ENCODE results near the gene MMAB. TPM values are rescaled to one million over a fixed set of nuclear protein-coding genes. Genes with fewer than 3 reads are reported as not detected.

Gene MMAB
- total RNA-seq, 1 experiment from 2014 or later: 49.2 TPM

- in situ Hi-C loops (cut with HindIII; ENCODE audit: low pct_unique_long_range_greater_than_20kb, low sequenced_read_pairs): no loop called here
- no peak for DNase-seq (ENCODE audit: low read depth)
These were observed 4.8 kb downstream of the MMAB start for GRCh38 chr12:109568486-109568885.

DNA sequence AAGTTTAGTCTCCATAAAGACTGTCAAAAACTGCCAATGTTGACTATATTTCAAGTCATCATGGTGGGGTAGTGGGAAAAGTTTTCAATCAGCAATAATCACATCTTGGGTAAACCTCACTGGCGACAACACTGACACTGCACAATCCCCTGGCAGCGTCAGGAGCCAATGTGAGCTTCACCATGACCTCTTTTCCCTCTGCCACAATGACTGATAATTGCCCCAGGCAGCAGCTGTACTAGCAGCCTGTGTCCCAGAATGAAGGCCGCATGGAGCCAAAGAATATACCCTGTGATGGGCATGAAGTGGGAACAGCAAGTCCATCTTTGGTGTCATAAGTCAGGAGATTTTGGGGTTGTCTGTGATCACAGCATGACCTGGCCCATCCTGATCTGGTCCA is 5.3 kb downstream of the MMAB start:
- in situ Hi-C loops (cut with HindIII; ENCODE audit: low pct_unique_long_range_greater_than_20kb, low sequenced_read_pairs): no loop called here
- no peak for DNase-seq (ENCODE audit: low read depth)

DNA sequence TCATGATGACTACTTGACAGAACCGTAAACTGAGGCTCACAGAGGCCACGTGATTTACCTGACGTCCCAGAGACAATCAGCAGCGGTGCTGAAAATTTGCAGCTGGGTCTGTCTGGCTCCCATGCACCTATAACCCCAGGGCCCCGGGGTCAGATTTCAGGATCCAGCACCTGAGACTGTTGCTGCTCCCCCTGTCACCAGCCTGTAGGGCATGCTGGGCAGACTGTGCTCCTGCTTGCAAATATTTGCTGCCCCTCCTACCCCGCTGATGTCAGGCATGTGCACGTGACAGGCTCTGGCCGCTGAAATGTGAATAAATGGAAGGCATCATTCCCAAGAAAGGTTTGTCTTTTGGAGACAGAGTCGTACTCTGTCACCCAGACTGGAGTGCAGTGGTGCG is 6.0 kb downstream of the MMAB start:
- DNase-seq (ENCODE audit: low read depth): no peak
- in situ Hi-C loops (cut with HindIII; ENCODE audit: low pct_unique_long_range_greater_than_20kb, low sequenced_read_pairs): no loop called here

DNA sequence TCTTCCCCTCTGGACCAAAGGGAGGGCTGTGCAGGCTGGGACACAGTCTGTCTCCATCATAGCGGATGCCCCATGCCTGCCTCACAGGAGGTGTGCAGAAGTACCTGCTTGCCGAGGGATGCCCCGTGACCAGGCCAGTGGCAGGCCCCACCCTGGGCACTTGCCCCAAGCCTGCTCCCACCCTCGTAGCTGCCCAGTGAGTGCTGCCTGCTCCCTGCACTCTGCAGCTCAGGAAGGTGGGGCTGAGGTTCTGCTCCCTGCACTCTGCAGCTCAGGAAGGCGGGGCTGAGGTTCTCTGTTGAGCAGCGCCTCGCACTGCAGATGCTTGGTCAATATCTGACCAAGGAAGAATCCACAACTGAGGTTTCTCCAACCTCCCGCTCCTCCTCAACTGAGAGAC is 6.9 kb downstream of the MMAB start:
- no peak for DNase-seq (ENCODE audit: low read depth)
- in situ Hi-C loops (cut with HindIII; ENCODE audit: low pct_unique_long_range_greater_than_20kb, low sequenced_read_pairs): no loop called here

- DNase-seq (ENCODE audit: low read depth): no peak
- in situ Hi-C loops (cut with HindIII; ENCODE audit: low pct_unique_long_range_greater_than_20kb, low sequenced_read_pairs): no loop called here
These were observed 9.7 kb downstream of the MMAB start for GRCh38 chr12:109563291-109564284.

DNA sequence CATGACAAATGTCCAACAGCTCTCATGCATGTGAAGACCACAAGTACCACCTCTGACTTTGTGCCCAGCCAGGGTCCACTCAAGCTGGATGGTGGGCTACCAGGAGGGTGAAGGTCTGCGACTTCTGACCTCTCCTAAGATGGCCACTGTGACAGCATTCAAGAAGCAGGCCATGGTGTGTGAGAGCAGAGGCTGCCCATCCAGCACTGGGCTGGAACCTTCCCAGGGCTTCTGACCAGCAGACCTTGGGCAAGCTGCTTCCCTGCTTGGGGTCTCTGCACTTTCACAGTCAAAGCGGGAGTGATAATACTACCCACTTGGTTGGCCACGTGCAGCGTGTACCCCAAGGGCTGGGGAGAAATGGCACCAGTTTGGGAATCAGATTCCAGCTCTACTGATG is 10.4 kb downstream of the MMAB start:
- in situ Hi-C loops (cut with HindIII; ENCODE audit: low pct_unique_long_range_greater_than_20kb, low sequenced_read_pairs): no loop called here
- DNase-seq (ENCODE audit: low read depth): no peak

- no peak for DNase-seq (ENCODE audit: low read depth)
- in situ Hi-C loops (cut with HindIII; ENCODE audit: low pct_unique_long_range_greater_than_20kb, low sequenced_read_pairs): no loop called here
These were observed 11.6 kb downstream of the MMAB start for GRCh38 chr12:109561711-109562030.

DNA sequence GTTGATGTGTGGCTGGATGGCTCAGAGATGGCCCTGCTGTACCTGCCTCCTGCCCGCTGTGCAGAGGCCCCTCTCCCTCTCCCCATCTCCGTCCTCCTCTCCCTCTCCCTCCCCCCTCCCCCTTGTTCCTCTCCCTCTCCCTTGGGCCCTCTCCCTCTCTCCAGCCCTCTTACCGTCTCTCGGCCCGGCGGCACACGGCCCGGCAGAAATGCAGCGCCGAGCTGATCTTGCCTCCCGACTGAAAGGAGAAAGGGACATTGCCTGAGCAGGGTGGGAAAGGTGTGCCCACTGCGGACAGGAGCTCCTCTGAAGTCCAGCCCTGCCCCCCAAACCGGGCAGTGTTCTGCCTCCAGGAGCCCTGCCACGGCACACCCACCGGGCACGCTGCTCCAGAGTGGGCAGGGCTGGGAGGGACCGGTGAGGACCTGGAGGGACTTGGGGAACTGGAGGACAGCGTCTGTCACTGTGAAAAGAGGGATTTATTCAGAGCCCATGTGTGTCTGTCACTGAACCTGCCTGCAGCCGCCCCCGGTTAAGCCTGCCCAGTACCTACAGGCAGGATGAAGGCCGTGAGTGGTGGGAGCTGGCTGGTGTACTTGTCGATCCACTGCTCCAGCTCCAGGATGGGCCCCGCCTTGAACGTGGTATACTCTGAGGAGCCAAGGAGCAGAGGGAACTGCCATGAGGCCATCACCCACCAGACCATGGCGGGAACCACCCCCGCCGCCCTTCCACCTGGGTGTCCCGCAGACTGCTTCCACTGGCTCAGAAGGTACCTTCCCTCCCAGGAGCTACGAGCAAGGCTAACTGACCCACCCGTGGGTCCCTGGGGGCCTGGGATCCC is 12.2 kb downstream of the MMAB start:
- in situ Hi-C loops (cut with HindIII; ENCODE audit: low pct_unique_long_range_greater_than_20kb, low sequenced_read_pairs): no loop called here
- DNase-seq (ENCODE audit: low read depth): no peak

GRCh38 chr12:109559601-109560000 is 13.7 kb downstream of the MMAB start:
- DNase-seq (ENCODE audit: low read depth): no peak
- in situ Hi-C loops (cut with HindIII; ENCODE audit: low pct_unique_long_range_greater_than_20kb, low sequenced_read_pairs): no loop called here

DNA sequence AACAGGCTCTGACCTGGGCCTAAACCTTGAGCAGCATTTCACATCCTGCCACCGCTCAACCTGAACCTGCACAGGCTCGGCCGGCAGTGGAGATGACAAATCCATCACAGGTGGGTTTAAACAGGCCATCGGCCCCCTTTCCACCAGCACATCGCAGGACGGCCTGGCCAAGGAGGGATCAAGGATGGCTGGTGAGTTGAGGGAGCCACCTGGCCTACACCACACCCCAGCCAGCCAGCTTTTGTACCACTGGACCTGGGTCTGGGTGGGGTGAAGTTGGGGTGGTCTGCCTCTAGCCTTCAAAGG is 14.2 kb downstream of the MMAB start:
- no peak for DNase-seq (ENCODE audit: low read depth)
- in situ Hi-C loops (cut with HindIII; ENCODE audit: low pct_unique_long_range_greater_than_20kb, low sequenced_read_pairs): no loop called here

DNA sequence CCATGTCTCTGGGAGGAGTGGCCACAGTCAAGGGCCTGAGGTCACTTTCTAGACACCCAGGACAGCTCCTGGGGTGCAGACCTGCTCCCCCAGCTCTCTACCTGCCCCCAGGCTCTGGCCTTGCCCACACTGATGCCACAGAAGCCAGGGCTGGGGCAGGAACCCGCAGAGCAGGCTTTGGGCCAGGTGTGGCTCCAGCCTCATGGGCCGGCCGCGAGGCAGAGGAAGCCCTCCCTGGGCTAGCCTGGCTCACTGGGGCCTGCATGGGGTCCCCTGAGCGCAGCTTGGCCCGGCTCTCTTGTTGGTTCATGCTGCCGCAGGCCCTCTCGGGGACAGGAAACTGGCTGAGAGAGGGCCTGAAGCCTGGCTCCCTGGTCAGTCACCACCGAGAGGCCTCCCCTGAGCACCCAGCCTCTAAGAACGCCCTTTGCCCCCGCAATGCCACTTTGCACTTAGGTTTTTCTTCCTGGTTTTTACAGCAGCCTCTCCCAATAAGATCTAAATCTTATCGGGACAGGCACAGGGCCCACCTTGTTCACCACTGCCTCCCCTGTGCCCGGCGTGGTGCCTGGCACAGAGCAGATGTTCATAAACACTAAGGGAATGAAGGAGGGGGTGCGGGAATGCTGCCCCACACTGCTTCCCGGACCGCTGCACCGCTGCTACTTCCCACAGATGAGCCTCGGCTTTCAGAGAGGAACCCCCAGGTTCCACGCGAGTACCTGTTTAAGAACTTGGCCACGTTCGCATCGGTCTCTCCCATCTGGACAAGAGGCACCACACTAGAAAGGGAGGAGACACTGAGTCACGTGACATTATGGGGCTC is 14.7 kb downstream of the MMAB start:
- in situ Hi-C loops (cut with HindIII; ENCODE audit: low pct_unique_long_range_greater_than_20kb, low sequenced_read_pairs): no loop called here
- DNase-seq (ENCODE audit: low read depth): no peak

- DNase-seq (ENCODE audit: low read depth): no peak
- in situ Hi-C loops (cut with HindIII; ENCODE audit: low pct_unique_long_range_greater_than_20kb, low sequenced_read_pairs): no loop called here
These were observed 15.5 kb downstream of the MMAB start for GRCh38 chr12:109557805-109558204.

DNA sequence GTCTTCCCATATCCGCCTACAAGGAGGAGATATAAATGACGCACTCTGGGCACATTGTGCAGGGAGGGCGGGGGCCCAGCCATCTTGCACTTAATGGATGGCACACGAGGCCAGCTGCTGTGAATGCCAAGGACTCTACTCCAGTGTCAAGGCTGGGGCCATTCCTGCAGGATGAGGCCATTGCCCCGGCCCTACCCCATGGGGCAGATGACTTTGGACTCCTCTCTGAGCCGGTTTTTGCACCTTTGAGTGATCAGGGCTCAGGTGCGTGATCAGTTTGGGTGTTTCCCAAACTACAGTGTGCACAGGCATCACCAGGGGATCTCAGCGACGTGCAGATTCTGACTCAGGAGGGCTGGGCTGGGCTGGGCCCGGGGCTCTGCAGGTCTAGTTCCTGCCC is 16.1 kb downstream of the MMAB start:
- in situ Hi-C loops (cut with HindIII; ENCODE audit: low pct_unique_long_range_greater_than_20kb, low sequenced_read_pairs): no loop called here
- DNase-seq (ENCODE audit: low read depth): no peak

GRCh38 chr12:109555431-109556315 is 17.6 kb downstream of the MMAB start:
- DNase-seq (ENCODE audit: low read depth): no peak
- in situ Hi-C loops (cut with HindIII; ENCODE audit: low pct_unique_long_range_greater_than_20kb, low sequenced_read_pairs): no loop called here

DNA sequence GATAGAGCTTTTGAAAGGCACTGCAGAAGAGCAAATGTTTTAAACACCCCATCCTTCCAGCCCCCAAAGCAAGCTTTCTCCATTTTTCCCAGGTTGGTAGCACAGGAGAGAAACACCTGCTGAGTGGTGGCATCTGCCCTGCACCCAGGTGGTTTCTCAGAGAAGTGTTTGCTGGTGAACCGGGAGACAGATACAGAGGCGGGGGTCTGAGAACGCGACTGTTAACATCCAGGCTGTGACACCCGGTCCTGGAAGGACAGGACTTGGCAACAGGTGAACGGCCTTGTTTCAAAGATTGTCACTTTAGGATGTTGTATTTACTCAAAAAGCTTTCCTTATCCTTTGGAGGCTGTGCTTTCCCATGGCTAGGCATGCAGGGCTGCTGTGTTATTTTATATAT is 18.5 kb downstream of the MMAB start:
- in situ Hi-C loops (cut with HindIII; ENCODE audit: low pct_unique_long_range_greater_than_20kb, low sequenced_read_pairs): no loop called here
- no peak for DNase-seq (ENCODE audit: low read depth)

DNA sequence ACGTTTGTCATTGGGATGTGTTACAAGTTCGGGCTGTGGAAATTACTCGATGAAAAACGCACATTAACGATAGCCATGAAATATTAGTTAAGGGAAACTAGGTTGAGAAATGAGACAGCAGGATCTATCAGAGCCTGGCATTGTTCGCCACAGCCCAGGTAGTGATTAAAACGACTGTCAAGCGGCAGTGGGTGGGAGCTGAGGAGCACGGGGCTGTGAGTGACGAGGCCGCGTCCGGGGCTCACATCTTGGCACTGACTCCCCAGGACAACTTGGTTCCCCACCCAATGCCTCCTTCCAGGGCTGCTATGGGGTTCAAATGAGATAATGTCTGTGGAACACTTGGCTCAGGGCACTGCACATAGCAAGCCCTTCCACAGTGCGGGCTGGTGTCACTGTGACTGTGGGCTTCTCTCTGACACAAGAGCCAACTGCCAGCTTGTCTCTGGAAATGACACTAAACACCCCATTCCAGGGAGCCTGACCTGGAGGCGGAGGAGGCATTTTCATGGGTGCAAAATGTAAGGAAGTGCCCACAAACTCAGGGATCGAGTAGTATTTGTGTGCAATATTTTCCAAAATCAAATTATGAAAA is 19.3 kb downstream of the MMAB start:
- in situ Hi-C loops (cut with HindIII; ENCODE audit: low pct_unique_long_range_greater_than_20kb, low sequenced_read_pairs): no loop called here
- no peak for DNase-seq (ENCODE audit: low read depth)

DNA sequence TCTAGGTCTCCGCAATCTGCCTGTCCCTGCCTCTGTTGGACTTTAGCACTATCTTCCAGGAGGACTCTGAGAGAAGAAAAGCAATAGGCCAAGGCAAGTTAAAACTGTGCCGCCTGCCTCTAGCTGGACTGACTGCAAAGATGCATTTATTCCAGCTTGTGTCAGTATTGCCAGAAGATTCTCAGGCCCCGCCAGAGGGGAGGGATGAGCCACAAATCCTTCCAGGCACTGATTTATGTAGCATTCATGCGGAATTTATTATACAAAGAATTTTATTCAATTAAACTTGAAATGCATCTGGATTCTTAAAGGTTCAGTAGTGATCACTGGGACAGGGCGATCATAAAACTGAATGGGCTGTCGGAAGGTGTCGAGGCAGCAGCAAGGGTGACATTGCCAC is 19.8 kb downstream of the MMAB start:
- in situ Hi-C loops (cut with HindIII; ENCODE audit: low pct_unique_long_range_greater_than_20kb, low sequenced_read_pairs): no loop called here

GRCh38 chr12:109552971-109553370 is 20.3 kb downstream of the MMAB start:
- no peak for DNase-seq (ENCODE audit: low read depth)
- in situ Hi-C loops (cut with HindIII; ENCODE audit: low pct_unique_long_range_greater_than_20kb, low sequenced_read_pairs): no loop called here

More for the DNA sequence above, 19.8 kb downstream of the MMAB start:
- DNase-seq (ENCODE audit: low read depth): no peak
